Measurements from ENCODE around the gene GALNT2.

GALNT2 gene

DNA sequence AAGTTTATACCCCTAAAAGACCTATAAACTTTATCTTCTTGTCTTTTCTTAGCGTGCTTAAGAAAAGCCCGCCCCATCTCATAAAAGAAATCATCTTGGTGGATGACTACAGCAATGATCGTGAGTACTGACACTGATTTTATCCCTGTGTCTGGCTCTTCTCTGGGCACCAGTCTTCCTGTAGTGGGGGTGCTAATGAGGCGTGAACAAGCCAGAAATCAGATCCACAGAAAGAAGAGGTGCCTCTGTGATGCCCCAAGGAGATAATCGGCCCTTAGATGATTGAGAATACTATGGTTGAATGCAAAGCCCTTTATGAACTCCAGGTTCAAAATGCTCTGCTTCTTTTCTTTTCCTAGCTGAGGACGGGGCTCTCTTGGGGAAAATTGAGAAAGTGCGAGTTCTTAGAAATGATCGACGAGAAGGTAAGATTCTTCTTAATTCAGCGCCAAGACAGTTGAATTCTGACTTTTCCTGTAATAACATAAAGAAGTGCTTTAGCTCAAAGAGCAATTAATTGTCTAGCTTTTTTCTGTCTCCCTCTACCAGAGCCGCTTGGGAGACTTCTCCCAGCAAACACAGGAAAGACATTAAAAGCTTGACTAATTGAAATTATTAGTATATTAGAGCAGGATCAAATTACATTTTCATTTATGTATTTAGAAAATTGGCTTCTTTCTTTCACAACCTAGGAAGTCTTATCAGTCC is 169.4 kb downstream of the GALNT2 start:
- DNase-seq (ENCODE audit: low read depth), result no peak

GRCh38 chr1:230237009-230237370 is 170.0 kb downstream of the GALNT2 start:
- DNase-seq (ENCODE audit: low read depth), result no peak

DNA sequence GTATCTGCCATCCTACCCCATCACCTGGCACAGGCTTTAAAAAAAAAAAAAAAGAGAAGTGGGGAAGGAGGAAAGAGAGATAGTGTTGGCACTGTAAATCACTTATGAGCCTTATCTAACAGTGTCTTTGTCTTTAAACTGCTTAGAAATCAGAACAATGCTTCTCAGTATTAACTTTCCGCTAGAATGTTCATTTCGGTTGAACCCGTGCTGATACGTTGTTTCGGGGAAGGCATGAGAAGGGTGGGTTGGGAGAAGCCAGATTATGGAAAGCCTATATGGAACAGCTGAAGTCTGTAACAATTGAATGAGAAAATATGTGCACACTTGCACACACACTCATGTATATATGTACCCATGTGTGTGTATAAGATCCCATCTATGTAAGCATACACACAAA is 170.8 kb downstream of the GALNT2 start:
- DNase-seq (ENCODE audit: low read depth), result no peak

GRCh38 chr1:230240446-230241086 is 173.5 kb downstream of the GALNT2 start:
- no peak for DNase-seq (ENCODE audit: low read depth)

- DNase-seq (ENCODE audit: low read depth), result no peak
Observed at GRCh38 chr1:230242326-230242725, 175.3 kb downstream of the GALNT2 start.

- no peak for DNase-seq (ENCODE audit: low read depth)
Observed at GRCh38 chr1:230243146-230243545, 176.1 kb downstream of the GALNT2 start.

GRCh38 chr1:230243583-230244353 is 176.7 kb downstream of the GALNT2 start:
- DNase-seq (ENCODE audit: low read depth), result no peak

GRCh38 chr1:230246551-230246950 is 179.5 kb downstream of the GALNT2 start:
- no peak for DNase-seq (ENCODE audit: low read depth)

- no peak for DNase-seq (ENCODE audit: low read depth)
Observed at GRCh38 chr1:230248016-230248888, 181.2 kb downstream of the GALNT2 start.

DNA sequence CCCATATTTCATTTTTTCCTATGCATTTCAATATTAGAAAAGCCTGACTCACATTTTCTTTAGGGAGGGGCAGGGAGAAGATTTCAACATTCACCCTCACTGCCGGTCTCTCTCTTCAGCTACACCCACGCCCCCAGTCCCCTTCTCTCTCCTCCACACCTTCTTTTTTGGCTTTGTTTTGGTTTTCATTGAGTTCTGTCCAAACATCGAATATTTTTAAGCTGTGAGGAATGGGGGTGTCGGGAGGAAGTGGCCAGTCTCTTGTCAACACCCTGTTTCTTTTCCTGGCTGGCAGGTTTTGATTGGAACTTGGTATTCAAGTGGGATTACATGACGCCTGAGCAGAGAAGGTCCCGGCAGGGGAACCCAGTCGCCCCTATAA is 181.8 kb downstream of the GALNT2 start:
- no peak for DNase-seq (ENCODE audit: low read depth)

- no peak for DNase-seq (ENCODE audit: low read depth)
Observed at GRCh38 chr1:230249695-230250480, 182.8 kb downstream of the GALNT2 start.

DNA sequence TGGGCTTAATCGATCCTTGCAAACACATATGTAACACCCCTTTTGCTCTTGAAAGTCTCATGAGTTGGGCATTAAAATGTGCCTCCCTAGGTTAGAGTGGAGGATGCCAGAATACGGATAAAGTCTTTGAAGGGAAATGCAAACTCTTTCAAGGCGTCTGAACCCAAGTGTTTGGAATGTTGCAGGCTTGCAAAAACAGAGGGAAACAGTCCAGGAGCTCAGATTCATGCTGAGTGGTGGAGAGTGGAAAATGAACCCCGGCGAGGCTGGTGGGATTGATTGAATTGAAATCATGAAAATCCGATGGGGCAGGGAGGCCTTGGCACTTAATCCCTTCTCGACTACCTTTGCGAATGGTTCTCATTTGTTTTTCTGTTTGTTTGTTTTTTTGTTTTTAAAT is 183.6 kb downstream of the GALNT2 start:
- no peak for DNase-seq (ENCODE audit: low read depth)

DNA sequence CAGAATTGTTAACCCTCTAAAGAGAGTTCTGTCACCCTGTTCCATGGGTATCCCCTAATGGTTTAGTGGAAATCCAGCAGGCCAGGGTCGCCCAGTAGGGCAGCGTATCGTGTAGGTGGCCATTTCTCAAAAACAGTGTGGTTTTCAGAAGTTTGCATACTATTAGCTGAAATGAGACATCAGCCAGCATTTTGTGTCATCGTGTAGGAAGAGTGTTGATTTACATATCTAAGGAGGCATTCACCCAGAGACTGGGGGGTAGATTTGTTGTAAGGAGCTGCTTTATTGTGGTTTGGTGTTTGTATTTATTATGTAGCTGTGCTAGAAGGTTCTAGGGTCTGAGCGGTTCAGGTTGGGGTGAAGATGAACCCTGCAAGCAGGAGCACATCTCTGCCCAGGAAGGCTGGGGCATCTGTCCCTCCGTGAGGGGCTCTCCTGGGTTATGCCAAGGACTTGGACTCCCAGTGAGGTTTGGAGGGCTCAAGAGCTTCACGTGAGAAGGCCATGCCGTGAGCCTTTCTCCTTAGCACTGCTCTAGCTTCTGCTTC is 184.7 kb downstream of the GALNT2 start:
- DNase-seq (ENCODE audit: low read depth), result no peak

GRCh38 chr1:230253150-230253549 is 186.1 kb downstream of the GALNT2 start:
- no peak for DNase-seq (ENCODE audit: low read depth)

DNA sequence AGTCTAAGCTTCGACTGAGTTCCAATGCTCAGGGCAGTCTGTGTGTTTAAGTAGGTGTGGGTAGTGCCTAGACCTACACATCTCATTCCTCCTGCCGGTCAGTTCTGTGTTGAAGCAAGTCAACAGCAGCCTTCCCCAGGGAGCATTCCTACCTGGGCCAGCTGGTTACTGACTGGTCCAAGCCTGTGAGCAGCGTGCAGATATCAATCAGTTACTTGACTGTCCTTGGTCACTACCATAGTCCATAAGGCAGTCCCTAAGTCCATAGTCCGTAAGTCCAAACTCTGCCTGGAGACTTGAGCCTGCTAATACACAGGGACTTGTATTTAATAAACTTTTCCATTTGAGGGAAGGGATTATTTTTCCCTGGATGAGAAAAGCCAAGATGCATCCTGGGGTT is 187.2 kb downstream of the GALNT2 start:
- DNase-seq (ENCODE audit: low read depth), result no peak

- no peak for DNase-seq (ENCODE audit: low read depth)
Observed at GRCh38 chr1:230255116-230255515, 188.1 kb downstream of the GALNT2 start.

- no peak for DNase-seq (ENCODE audit: low read depth)
Observed at GRCh38 chr1:230255991-230256390, 189.0 kb downstream of the GALNT2 start.

DNA sequence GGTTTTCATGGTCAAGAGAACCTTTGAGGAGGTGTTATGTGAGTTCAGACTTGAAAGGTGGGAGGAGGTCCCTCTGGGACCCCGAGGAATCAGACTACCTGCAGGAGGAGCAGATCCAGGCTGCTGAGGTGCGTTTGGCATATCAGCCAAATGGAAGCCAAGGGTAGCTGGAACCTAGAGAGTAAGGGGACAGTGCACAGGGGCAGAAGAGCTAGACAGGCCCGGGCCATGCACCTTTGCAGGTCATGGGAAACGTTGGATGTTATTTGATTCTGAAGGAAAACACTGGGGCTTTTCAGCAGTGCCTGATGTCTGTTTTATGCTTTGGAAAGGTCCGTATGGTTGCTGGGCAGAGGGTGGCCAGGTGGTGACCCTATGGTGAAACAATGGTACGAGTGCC is 189.9 kb downstream of the GALNT2 start:
- no peak for DNase-seq (ENCODE audit: low read depth)

GRCh38 chr1:230259621-230260020 is 192.6 kb downstream of the GALNT2 start:
- no peak for DNase-seq (ENCODE audit: low read depth)

GRCh38 chr1:230260831-230261230 is 193.8 kb downstream of the GALNT2 start:
- DNase-seq (ENCODE audit: low read depth), result no peak

All from activated T-helper 9 cell treated with anti-CD3 and anti-CD28 coated beads, Interleukin-2, amount 50 U/mL, for 16 hours (primary cell).